GM18858 (cell line): ENCODE measurements around the gene EFHC2.
"Not testable (repeated sequence)": the region's sequence is repeated elsewhere in the genome, so short reads cannot be mapped to it uniquely, and the experiment has no call there.

Experiments used
- ATAC-seq: cut with Tn5 transposase; IDR thresholded peaks from one replicate; pipeline ENCODE4 v1.9.1; 2021; ENCODE audit not compliant: unreplicated experiment

EFHC2 gene

GRCh38 chrX:44234541-44234940, 108.9 kb downstream of the EFHC2 start:
- ATAC-seq, result no peak

- ATAC-seq, result no peak
Measured at GRCh38 chrX:44234116-44234515, 109.4 kb downstream of the EFHC2 start.

- no peak for ATAC-seq
Measured at GRCh38 chrX:44232081-44232480, 111.4 kb downstream of the EFHC2 start.

- peak; percentile 58 for ATAC-seq
Measured at GRCh38 chrX:44228621-44229020, 114.9 kb downstream of the EFHC2 start.

GRCh38 chrX:44227991-44228390, 115.5 kb downstream of the EFHC2 start:
- ATAC-seq, result no peak

- ATAC-seq, result no peak
Measured at GRCh38 chrX:44225667-44226066, 117.8 kb downstream of the EFHC2 start.

- ATAC-seq, result no peak
Measured at GRCh38 chrX:44224760-44225159, 118.7 kb downstream of the EFHC2 start.

GRCh38 chrX:44223150-44223549, 120.3 kb downstream of the EFHC2 start:
- no peak for ATAC-seq

GRCh38 chrX:44218465-44218864, 125.0 kb downstream of the EFHC2 start:
- ATAC-seq, result no peak

GRCh38 chrX:44216171-44216570, 127.3 kb downstream of the EFHC2 start:
- ATAC-seq, result no peak

GRCh38 chrX:44203791-44204190, 139.7 kb downstream of the EFHC2 start:
- no peak for ATAC-seq

GRCh38 chrX:44202596-44202995, 140.9 kb downstream of the EFHC2 start:
- ATAC-seq, result no peak

- no peak for ATAC-seq
Measured at GRCh38 chrX:44189116-44189515, 154.4 kb downstream of the EFHC2 start.

GRCh38 chrX:44187915-44188314, 155.6 kb downstream of the EFHC2 start:
- not testable (repeated sequence) for ATAC-seq

- no peak for ATAC-seq
Measured at GRCh38 chrX:44183329-44183728, 160.1 kb downstream of the EFHC2 start.

- ATAC-seq, result no peak
Measured at GRCh38 chrX:44178274-44179053, 165.0 kb downstream of the EFHC2 start.

GRCh38 chrX:44175455-44175854, 168.0 kb downstream of the EFHC2 start:
- ATAC-seq, result no peak

GRCh38 chrX:44174061-44174460, 169.4 kb downstream of the EFHC2 start:
- no peak for ATAC-seq

GRCh38 chrX:44173219-44173618, 170.3 kb downstream of the EFHC2 start:
- ATAC-seq, result no peak

- no peak for ATAC-seq
Measured at GRCh38 chrX:44167116-44167515, 176.4 kb downstream of the EFHC2 start.

- no peak for ATAC-seq
Measured at GRCh38 chrX:44162964-44163475, 180.5 kb downstream of the EFHC2 start.

- no peak for ATAC-seq
Measured at GRCh38 chrX:44157858-44158257, 185.6 kb downstream of the EFHC2 start.

GRCh38 chrX:44157283-44157682, 186.2 kb downstream of the EFHC2 start:
- no peak for ATAC-seq
